Neural progenitor cell (in vitro differentiated cells): ENCODE results near the gene OPN1MW3. TPM values are rescaled to one million over a fixed set of nuclear protein-coding genes. Genes with fewer than 3 reads are reported as not detected.
A peak's percentile ranks its signal among the peaks of the same experiment; 100 is the strongest.

Experiments used
- DNase-seq: peaks from one replicate; pipeline ENCODE4 v3.0.0-alpha.2; 2016; ENCODE audit warnings: low spot score
- H2AFZ ChIP-seq: fragments of 200-600 bp; sonication (generic); replicated peaks from 2 replicates; pipeline ENCODE4 v1.6.1; 2016; ENCODE audit warnings: antibody characterized with exemption
- H3F3A ChIP-seq: fragments of 200-600 bp; sonication (generic); 2 replicates; pipeline ENCODE4 v1.6.1; 2016; ENCODE audit warnings: antibody characterized with exemption, low read depth
- H3K27ac ChIP-seq: fragments of 200-600 bp; sonication (generic); 2 replicates; pipeline ENCODE4 v1.5.1; 2016; ENCODE audit warnings: mild to moderate bottlenecking
- H3K27me3 ChIP-seq: fragments of 200-600 bp; sonication (generic); 2 replicates; pipeline ENCODE4 v1.6.1; 2016; ENCODE audit warnings: mild to moderate bottlenecking, moderate library complexity
- H3K36me3 ChIP-seq: fragments of 200-600 bp; sonication (generic); 2 replicates; pipeline ENCODE4 v1.5.1; 2016
- H3K4me1 ChIP-seq: fragments of 200-600 bp; sonication (generic); 2 replicates; pipeline ENCODE4 v1.6.1; 2016; ENCODE audit warnings: mixed run types
- H3K4me2 ChIP-seq: fragments of 200-600 bp; sonication (generic); 2 replicates; pipeline ENCODE4 v1.6.1; 2016
- H3K4me3 ChIP-seq: fragments of 200-600 bp; sonication (generic); 2 replicates; pipeline ENCODE4 v1.5.1; 2016
- H3K79me2 ChIP-seq: fragments of 200-600 bp; sonication (generic); 2 replicates; pipeline ENCODE4 v1.6.1; 2016; ENCODE audit warnings: low read depth
- H3K9ac ChIP-seq: fragments of 200-600 bp; sonication (generic); 2 replicates; pipeline ENCODE4 v1.6.1; 2016
- H3K9me3 ChIP-seq: fragments of 200-600 bp; sonication (generic); 2 replicates; pipeline ENCODE4 v1.5.1; 2016; ENCODE audit warnings: low read depth
- H4K20me1 ChIP-seq: fragments of 200-600 bp; sonication (generic); 2 replicates; pipeline ENCODE4 v1.6.1; 2016; ENCODE audit warnings: low read depth
- H3K27ac Mint-ChIP-seq: 3 replicates; pipeline ENCODE4 v1.8.0; 2021; ENCODE audit warnings: mixed read lengths
- H3K27me3 Mint-ChIP-seq: 2 replicates; pipeline ENCODE4 v1.8.0; 2022; ENCODE audit warnings: low read depth, mild to moderate bottlenecking, inconsistent platforms, moderate library complexity, mixed read lengths; ENCODE audit not compliant: insufficient read depth
- H3K36me3 Mint-ChIP-seq: 3 replicates; pipeline ENCODE4 v1.8.0; 2021; ENCODE audit warnings: mixed read lengths
- H3K4me1 Mint-ChIP-seq: 3 replicates; pipeline ENCODE4 v1.8.0; 2021; ENCODE audit warnings: mixed read lengths
- H3K4me3 Mint-ChIP-seq: 3 replicates; pipeline ENCODE4 v1.8.0; 2021; ENCODE audit warnings: mild to moderate bottlenecking, moderate library complexity, mixed read lengths
- H3K9me3 Mint-ChIP-seq: 3 replicates; pipeline ENCODE4 v1.8.0; 2020; ENCODE audit warnings: mixed read lengths
- CTCF ChIP-seq: fragments of 200-600 bp; sonication (generic); IDR thresholded peaks from 2 replicates; pipeline ENCODE4 v1.5.1; 2017; ENCODE audit warnings: antibody characterized with exemption, mild to moderate bottlenecking
- EZH2 ChIP-seq: fragments of 200-600 bp; sonication (generic); IDR thresholded peaks from 2 replicates; pipeline ENCODE4 v1.6.1; 2017; ENCODE audit warnings: antibody characterized with exemption, mild to moderate bottlenecking, moderate library complexity
- EZH2phosphoT487 ChIP-seq: fragments of 200-600 bp; sonication (generic); IDR thresholded peaks from 2 replicates; pipeline ENCODE4 v1.6.1; 2017; ENCODE audit warnings: antibody characterized with exemption
- total RNA-seq: library from RNA; depleted of rRNA; stranded (reverse); fragments of >200 nt; gene quantifications from 2 replicates; pipeline ENCODE4 v1.2.3, GENCODE V29; 2015; ENCODE audit warnings: low replicate concordance

The OPN1MW3 gene
- total RNA-seq, 1 donor from 2014 or later: not detected

GRCh38 chrX:154307202-154307601 lies 49.8 kb downstream of the OPN1MW3 start:
- Histone ChIP-seq H3K9ac (no peak overlapping the region), H3K4me3 (no peak overlapping the region), H2AFZ (no peak overlapping the region), H3K4me2 (no peak overlapping the region), H3K4me1 (peaks cover 18% of the 10 kb centered on the region), H3K9me3 (no peaks in the 10 kb centered on the region), H3K79me2 (no peaks in the 10 kb centered on the region), H3K36me3 (no peaks in the 10 kb centered on the region), H3K27ac (no peak overlapping the region), H3K27me3 (no peaks in the 10 kb centered on the region), H3F3A (no peaks in the 10 kb centered on the region), H4K20me1 (no peaks in the 10 kb centered on the region)
- DNase-seq: no peak
- Mint-ChIP-seq H3K27ac (no peak overlapping the region), H3K4me3 (no peak overlapping the region), H3K9me3 (peaks cover 24% of the 10 kb centered on the region), H3K27me3 (peaks cover 8% of the 10 kb centered on the region), H3K4me1 (peaks cover 27% of the 10 kb centered on the region), H3K36me3 (no peaks in the 10 kb centered on the region)
- TF ChIP-seq EZH2phosphoT487 (no peak), EZH2 (no peak), CTCF (no peak)

GRCh38 chrX:154308108-154308946 lies 50.9 kb downstream of the OPN1MW3 start:
- Histone ChIP-seq H3K4me2 (no peak overlapping the region), H3K9ac (no peak overlapping the region), H4K20me1 (no peaks in the 10 kb centered on the region), H3K27ac (no peak overlapping the region), H3K36me3 (no peaks in the 10 kb centered on the region), H3K9me3 (no peaks in the 10 kb centered on the region), H2AFZ (no peak overlapping the region), H3K27me3 (no peaks in the 10 kb centered on the region), H3K4me3 (no peak overlapping the region), H3K4me1 (peaks cover 18% of the 10 kb centered on the region), H3F3A (no peaks in the 10 kb centered on the region), H3K79me2 (no peaks in the 10 kb centered on the region)
- no peak overlapping the region for H3K4me3 Mint-ChIP-seq
- H3K9me3 Mint-ChIP-seq: peaks cover 24% of the 10 kb centered on the region
- no peak overlapping the region for H3K27ac Mint-ChIP-seq
- H3K27me3 Mint-ChIP-seq: peaks cover 8% of the 10 kb centered on the region
- TF ChIP-seq EZH2 (no peak), CTCF (peak; percentile 67), EZH2phosphoT487 (no peak)
- H3K4me1 Mint-ChIP-seq: peaks cover 25% of the 10 kb centered on the region
- H3K36me3 Mint-ChIP-seq: no peaks in the 10 kb centered on the region
- peak; percentile 67 for DNase-seq

GRCh38 chrX:154309041-154309775 lies 51.8 kb downstream of the OPN1MW3 start:
- peaks cover 3% of the 10 kb centered on the region for H3K27me3 Mint-ChIP-seq
- H3K4me2 ChIP-seq: no peak overlapping the region

More at GRCh38 chrX:154309041-154309775, 51.8 kb downstream of the OPN1MW3 start:
- Histone ChIP-seq H2AFZ (no peak overlapping the region), H3K27me3 (no peaks in the 10 kb centered on the region), H3K79me2 (no peaks in the 10 kb centered on the region), H3K4me3 (no peak overlapping the region), H3K4me1 (peaks cover 11% of the 10 kb centered on the region), H3K27ac (no peak overlapping the region), H4K20me1 (no peaks in the 10 kb centered on the region), H3K36me3 (no peaks in the 10 kb centered on the region), H3F3A (no peaks in the 10 kb centered on the region), H3K9ac (no peak overlapping the region), H3K9me3 (no peaks in the 10 kb centered on the region)
- Mint-ChIP-seq H3K36me3 (no peaks in the 10 kb centered on the region), H3K4me3 (no peak overlapping the region), H3K9me3 (peaks cover 22% of the 10 kb centered on the region), H3K27ac (no peak overlapping the region), H3K4me1 (peaks cover 18% of the 10 kb centered on the region)
- TF ChIP-seq EZH2 (no peak), EZH2phosphoT487 (no peak), CTCF (no peak)
- no peak for DNase-seq
